HG03521 (cell line): ENCODE results near the gene SARNP.
"Not testable (repeated sequence)": the region's sequence is repeated elsewhere in the genome, so short reads cannot be mapped to it uniquely, and the experiment has no call there.

Source experiments
- ATAC-seq: cut with Tn5 transposase; IDR thresholded peaks from one replicate; pipeline ENCODE4 v1.9.1; 2021; ENCODE audit warnings: mild to moderate bottlenecking, moderate library complexity; ENCODE audit not compliant: unreplicated experiment

The SARNP gene

GRCh38 chr12:55817345-55818139, at the start of gene SARNP, which contains the start of gene ORMDL2:
Gene SARNP, minus strand, starts transcription at chr12:55817724. Its CDS starts 23 bp downstream, at chr12:55817701.
Gene ORMDL2, plus strand, starts transcription at chr12:55818041. Its CDS starts 959 bp downstream, at chr12:55819000.
- peak; percentile 97 for ATAC-seq

- not testable (repeated sequence) for ATAC-seq
Observed at GRCh38 chr12:55866454-55867004, 49.0 kb upstream of the SARNP start.

- no peak for ATAC-seq
Observed at GRCh38 chr12:55865327-55865726, 47.8 kb upstream of the SARNP start.

GRCh38 chr12:55862931-55863330, 45.4 kb upstream of the SARNP start:
- not testable (repeated sequence) for ATAC-seq

GRCh38 chr12:55862286-55862685, 44.8 kb upstream of the SARNP start:
- no peak for ATAC-seq

- ATAC-seq: no peak
Observed at GRCh38 chr12:55861871-55862270, 44.3 kb upstream of the SARNP start.

- no peak for ATAC-seq
Observed at GRCh38 chr12:55861396-55861795, 43.9 kb upstream of the SARNP start.

GRCh38 chr12:55852740-55853139, 35.2 kb upstream of the SARNP start:
- ATAC-seq: no peak

- no peak for ATAC-seq
Observed at GRCh38 chr12:55850893-55851292, 33.4 kb upstream of the SARNP start.

- ATAC-seq: no peak
Observed at GRCh38 chr12:55850401-55850800, 32.9 kb upstream of the SARNP start.

- no peak for ATAC-seq
Observed at GRCh38 chr12:55849616-55850343, 32.3 kb upstream of the SARNP start.

- ATAC-seq: no peak
Observed at GRCh38 chr12:55847603-55848291, 30.2 kb upstream of the SARNP start.

- no peak for ATAC-seq
Observed at GRCh38 chr12:55847033-55847432, 29.5 kb upstream of the SARNP start.

GRCh38 chr12:55845785-55846496, 28.4 kb upstream of the SARNP start:
- no peak for ATAC-seq

GRCh38 chr12:55845361-55845760, 27.8 kb upstream of the SARNP start:
- no peak for ATAC-seq

- no peak for ATAC-seq
Observed at GRCh38 chr12:55844961-55845360, 27.4 kb upstream of the SARNP start.

GRCh38 chr12:55843431-55843830, 25.9 kb upstream of the SARNP start:
- no peak for ATAC-seq

- no peak for ATAC-seq
Observed at GRCh38 chr12:55842681-55843429, 25.3 kb upstream of the SARNP start, which contains the start of gene MMP19. Gene MMP19, minus strand, starts transcription at chr12:55842936. Its CDS starts 106 bp downstream, at chr12:55842830.

- ATAC-seq: no peak
Observed at GRCh38 chr12:55840581-55841351, 23.2 kb upstream of the SARNP start.
